HG02571 (cell line): ENCODE measurements around the gene GPM6B.

Source experiments
- ATAC-seq: cut with Tn5 transposase; IDR thresholded peaks from one replicate; pipeline ENCODE4 v1.9.1; 2021; ENCODE audit warnings: mild to moderate bottlenecking, moderate library complexity; ENCODE audit not compliant: unreplicated experiment

The GPM6B gene, protein sequence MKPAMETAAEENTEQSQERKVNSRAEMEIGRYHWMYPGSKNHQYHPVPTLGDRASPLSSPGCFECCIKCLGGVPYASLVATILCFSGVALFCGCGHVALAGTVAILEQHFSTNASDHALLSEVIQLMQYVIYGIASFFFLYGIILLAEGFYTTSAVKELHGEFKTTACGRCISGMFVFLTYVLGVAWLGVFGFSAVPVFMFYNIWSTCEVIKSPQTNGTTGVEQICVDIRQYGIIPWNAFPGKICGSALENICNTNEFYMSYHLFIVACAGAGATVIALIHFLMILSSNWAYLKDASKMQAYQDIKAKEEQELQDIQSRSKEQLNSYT

DNA sequence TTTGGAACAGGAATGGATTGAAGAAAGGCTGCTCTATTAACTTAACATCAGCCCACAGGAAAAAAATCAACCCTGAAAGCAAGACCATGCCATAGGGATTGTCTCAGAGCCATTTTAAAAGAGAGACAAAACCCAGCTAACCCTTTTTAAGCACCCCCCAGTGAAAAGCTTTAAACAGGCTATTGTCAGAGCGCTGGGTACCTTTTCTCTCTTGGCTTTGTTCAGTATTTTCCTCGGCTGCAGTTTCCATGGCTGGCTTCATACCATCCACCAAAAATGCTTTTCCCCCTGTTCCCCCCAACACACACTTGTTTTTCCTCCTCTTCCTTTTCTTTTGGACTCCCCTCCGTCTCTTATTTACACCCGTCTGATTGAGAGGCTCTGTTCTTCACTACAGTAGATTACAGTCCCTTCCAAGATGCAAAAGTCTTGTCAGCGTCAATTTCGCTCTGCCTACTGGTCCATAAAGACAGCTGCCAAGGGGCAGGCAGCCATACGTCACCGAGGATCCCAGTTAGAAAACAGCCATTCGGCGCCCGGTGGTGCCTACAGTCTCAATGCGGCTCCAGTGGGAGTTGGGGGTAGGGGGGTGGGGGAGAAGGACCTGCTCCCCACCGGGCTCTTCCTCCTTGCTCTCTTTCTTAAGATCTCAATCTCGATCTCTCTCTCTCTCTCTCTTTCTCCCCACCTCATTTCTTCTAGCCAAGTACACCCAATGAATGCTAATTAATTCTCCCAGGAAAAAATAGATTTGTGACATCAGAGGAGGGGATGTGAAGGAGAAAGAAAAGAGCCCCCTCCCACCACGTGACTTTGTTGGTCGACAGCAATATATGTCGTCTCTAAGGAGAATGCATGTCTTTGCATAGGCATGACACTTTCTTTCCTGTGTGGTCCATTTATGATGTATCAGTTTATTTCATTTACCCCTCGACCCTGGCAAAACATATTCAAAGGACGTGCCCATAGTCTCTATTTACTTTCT lies at the start of gene GPM6B:
Gene GPM6B, minus strand, starts transcription at position 451 of the 985 bp plus-strand sequence. Its CDS starts 189 bp downstream, at position 262.
- no peak for ATAC-seq

DNA sequence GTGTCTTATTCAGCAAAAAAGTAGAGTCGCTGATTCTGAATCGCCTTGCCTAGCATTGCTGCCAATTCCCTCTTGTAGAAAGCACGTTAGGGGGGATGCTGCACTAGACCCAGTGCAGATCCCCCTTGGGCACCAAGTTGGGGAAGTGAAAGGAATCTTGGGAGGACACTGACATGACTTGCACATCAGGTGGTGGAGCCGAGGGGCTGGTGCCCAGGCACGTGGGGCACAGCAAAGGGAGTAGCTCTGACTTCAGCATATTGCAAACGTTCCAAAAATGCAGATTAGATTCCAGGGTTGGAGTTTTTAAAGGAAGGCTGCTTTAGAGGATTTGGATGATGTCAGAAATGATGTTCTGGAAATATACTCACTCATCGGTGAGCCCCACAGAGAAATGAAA lies 47.4 kb upstream of the GPM6B start:
- ATAC-seq = no peak

DNA sequence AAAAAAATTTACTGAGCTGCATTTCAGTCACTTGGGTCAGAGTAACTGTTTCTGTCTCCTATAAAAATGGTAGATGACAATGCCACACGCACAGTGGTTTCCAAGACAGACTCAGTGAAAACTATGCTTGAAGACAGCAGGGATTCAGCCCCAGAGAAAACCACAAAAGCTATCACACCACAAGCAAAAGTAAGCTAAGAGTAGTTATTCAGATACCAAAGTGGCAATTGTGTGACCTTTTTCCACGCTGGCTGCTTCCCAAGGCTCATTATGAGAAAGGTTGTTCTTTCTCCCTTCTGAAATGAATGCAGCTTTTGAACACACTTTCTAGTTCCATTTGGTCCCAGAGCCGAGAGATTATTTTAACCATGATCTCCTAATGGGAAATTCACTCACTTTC lies 46.4 kb upstream of the GPM6B start:
- ATAC-seq = no peak

DNA sequence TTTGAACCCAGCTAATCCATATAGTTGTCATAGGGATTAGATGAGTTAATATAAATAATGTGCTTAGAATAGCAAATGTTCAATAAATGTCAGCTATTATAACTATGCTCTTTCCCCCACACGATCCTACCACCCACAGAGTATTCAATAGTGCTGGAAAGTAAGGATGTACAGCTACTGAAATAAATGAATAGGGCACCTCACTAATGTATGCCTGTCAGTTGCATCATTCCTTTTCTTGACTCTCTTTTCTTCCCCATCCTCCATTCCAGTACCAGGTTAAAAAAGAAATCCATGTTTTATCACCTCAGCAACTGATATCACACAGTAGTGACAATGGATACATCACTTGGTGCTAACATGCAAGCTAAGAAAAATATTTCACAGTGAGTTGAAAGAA lies 42.8 kb upstream of the GPM6B start:
- ATAC-seq = no peak

DNA sequence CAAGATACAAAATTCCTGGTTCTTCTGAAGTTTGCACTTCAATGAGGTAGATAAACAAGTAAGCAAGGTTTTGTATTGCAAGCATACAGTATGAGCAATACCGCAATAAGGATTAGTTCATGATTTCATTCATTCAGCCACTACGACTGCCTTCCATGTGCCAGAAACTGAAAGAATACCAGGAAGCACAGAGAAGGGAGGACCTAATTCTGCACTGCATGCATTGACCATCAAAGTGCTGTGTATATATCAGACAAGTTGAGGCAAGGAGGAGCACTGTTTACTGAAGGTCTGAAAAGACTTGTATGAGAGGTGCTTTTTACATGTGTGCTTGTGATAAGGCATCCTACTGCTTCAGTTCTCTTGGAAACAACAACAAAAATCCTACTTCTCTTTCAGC lies 40.9 kb upstream of the GPM6B start:
- no peak for ATAC-seq

DNA sequence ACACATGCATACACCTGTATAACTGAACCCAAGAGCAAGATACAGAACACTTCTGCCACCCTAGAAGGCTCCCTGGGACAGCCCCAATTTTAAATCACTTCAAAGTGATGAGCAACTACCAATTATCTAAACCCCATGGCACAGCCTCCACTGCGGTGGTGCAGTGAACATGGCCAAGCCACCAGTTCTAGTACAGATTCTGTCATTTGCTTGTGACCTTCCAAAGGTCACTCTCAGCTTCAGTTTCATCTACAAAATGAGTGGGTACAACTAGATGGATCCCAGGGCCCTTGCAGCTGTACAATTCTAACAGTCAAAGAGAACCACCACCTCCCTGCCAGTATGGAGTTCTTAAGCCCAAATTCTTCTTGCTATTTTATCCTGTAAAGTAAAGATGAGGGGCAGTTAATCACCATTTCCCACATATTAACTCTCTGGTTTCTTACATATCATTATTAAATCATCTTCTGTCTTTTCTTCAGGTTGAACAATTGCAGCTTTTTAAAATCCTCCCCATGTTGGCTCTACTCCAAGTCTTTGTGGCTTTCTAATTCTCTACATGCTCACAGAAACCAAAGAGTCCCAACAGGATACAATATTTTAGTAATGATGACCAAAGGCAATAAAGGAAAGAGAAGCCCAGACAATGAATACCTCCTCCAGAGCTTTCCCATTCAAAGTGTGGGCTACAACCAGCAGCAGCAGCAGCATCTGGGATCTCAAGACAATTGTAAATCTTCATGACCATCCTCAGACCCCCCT lies 39.0 kb upstream of the GPM6B start:
- ATAC-seq = no peak

DNA sequence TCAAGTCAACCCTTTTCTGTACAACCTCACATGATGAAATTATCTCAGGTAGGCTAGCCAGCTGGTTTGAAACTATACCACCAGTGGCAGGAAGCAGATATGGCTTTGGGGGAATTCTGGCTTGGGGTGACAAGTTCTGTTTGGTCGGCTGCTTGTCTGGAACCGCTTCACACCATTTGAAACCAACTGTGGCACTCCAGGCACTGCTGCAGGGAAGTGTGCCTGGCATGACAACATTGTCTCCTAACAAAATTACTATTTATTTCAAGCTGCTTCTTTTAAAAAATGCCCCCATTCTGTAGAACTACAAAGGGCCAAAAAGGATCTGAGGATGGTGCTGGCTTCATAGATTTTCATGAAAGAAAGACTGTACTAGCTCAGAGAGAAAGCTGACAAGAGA lies 37.1 kb upstream of the GPM6B start:
- no peak for ATAC-seq

DNA sequence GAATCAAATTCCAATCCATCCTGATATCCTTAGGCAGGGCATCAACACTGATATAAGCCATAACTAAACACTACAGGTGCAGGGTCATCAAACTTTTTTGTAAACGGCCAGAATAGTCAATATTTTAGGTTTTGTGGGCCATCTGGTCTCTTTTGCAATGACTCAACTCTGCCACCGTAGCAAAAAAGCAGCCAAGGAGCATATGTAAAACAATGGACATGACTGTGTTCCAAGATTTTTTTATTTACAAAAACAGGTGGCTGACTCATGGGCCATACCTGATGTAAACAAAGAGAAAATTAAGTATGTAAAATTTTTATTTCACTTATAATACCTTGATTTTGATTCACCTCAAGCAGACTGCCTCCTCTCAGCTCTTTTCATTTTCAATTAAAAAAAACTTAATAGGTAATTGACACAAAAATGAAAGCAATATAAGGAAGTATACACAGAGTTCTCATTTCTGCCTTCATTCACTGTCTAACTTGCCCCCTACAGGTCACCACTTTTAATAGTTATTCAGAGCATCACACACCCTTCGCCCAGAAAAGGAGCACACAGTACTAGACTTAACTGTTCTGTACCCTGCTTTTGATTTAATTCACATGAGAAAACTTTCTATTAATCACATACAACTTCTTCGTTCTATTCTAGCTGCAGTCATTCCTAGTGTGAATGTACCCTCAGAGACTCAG lies 35.3 kb upstream of the GPM6B start:
- no peak for ATAC-seq

DNA sequence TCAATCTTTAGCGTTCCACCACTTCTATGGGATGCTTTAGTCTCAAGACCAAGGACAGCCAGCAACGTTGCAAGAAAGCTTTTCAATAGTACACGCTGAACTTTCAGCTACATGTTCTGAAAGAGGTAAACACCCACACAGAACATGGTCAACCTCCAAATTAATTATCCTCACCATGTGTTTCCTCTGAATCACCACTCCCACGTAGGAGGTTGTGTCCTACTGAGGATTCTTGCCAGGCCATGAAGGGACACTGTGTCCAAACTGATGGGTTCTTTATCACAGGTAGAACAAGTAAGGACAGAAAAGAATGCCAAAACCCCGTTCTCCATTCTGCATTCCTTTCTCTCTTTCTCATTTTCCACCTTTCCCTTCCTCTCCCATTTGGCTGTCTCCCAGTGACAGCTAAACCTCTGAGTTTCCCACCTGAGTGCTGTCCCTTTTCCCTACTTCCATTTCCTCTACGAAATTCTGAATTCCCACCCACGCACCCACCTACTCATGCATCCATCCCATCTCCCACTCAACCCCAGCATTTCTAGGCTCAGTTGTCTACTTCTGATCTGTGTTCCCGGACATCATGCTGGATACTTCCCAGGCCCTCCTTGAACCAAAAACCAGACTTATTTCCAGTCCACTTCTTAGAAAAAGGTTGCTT lies 29.0 kb upstream of the GPM6B start:
- ATAC-seq = no peak

DNA sequence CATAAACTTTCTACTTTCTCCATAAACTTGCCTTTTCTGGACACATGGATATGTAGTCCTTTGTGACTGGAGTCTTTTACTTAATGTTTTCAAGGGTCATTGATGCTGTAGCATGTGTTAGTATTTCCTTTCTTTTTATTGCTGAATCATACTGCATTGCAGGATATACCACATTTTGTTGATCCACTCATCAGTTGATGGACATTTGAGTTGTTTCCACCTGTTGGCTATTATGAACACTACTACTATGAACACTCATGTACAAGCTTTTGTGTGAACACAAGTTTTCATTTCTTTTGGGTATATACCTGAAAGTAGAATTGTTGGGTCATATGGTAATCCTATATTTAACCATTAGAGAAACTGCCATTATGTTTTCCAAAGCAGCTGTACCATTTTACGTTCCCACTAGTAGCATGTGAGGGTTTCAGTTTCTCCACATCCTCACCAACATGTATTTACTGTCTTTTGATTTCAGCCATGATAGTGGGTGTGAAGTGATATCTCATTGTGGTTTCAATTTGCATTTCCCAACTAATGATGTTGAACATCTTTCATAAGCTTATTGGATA lies 26.3 kb upstream of the GPM6B start:
- no peak for ATAC-seq

DNA sequence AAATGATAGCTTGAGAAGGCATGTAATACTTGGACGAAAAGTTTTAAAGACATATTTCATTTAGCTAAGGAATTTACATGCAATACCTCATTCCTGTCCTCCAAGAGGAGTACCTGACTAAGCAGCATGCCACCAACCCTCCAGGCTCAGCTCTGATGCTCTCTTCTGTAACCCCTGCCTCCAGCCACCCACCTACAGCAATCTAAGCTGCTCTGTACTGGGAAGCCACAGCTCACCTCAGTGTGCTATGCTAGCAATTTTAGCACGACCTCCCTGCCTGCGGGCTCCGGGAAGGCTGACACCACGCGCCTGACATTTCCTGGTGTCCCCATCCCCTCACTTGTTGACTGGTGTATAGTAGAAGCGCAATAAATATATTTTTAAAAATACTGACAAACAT lies 23.2 kb upstream of the GPM6B start:
- no peak for ATAC-seq

DNA sequence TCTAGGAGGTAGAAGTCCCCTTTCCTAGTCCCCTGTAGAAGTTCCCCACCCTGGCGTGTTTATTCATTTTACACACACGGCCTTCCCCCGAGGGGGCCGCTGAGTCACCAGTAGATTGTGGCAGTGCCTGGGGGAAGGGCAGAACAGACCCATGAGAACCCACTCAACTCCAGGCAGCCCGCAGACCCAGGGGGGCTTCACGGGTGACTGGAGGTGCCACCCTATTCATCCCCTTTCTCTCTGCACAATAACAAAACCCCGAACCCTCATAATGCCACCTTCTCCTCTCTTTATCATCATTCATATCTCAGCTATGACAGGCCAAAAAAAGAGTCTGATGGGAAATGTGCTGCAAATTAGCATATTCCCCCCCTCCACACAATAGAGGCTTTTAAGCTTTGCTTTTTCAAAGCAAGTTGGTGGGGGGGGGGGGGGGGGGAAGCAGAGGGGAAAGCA lies 20.4 kb upstream of the GPM6B start:
- no peak for ATAC-seq

DNA sequence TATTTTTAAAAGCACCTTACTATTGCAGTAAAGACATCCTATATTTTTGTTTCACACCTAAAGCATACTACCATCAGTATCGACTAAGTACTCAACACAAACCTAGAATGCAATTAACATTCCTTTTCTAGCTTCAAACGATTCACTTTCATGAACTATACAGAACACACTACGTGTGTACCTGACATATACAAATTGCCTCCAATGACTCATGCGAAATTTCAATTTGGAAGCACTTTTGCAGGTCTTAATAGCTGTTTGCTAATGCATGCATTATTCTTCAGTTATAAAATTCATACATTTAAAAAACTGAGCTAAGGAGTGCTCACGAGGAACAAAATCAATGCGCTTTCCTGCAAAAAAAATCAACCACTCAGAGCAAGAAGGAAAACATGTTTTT lies 19.7 kb upstream of the GPM6B start:
- no peak for ATAC-seq

DNA sequence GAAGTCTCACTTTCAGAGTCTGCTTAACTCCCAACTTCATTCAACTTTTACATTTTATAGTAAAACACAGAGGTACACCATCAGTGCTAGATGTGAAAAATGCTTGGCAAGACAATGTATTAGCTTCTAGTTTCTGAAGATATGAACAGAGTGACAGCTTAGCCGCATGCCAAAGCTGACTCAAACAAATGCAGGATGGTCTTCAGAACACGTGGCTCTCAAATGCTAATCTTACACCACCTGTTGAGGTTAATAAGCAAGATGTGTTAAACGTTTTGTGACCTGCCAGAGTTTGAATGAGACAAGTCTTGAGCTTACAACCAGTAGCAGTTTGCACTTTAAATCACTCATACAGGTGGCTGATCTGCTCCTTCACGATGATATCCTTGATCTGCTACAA lies 18.9 kb upstream of the GPM6B start:
- ATAC-seq = no peak

DNA sequence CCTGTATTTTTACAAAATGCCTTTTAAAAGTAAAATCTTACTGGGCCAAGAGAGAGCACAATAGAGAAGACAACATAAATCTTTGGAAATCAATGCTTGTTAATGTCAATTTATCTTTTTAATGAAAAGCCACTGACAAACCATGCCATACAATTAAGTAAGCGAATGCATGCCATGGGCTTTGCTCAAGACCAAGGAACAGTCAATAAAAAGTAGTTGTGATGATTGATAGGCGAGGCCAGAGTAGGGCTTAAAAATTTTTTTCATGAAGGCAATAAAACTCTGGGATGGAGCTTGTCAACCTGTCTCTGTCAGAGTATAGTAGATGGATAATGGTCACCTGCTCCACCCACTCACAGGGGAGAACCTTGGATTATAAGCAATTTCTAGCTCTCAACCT lies 17.5 kb upstream of the GPM6B start:
- no peak for ATAC-seq

DNA sequence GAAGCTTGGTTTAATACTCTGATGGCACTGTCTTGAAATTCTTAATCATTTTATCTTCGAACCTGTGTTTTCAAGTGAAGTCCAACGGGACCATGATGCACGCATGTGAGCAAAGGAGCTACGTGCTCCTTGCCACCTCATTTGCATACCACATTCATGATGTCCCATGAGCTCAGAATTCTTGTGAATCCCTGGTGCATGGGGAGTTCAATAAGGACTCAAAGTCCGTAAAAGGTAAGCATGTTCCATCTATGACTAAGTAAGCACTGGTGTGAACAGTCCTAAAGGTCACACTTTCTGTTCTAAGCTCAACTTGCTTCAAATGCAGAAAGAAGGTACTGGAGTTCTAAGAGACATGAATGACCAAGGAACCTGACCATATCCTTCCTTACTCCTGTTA lies 13.1 kb upstream of the GPM6B start:
- ATAC-seq = no peak

DNA sequence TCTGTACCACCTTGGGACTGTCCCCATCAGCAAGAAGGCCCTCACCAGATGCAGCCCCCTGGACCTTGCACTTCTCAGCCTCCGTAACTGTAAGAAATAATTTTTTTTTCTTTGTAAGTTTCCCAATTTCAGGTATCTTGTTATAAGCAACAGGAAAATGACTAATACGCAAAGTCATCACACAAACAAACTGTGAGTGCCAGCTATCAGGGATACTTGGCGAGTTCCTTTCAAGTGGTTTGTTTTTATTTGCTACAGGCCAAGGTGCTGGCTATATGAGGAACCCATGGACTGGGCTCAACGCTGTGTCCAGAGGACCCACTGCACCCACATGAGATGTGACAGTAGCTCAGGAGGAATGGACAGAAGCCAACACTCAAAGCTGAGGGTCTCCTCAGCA lies 11.5 kb upstream of the GPM6B start:
- no peak for ATAC-seq

DNA sequence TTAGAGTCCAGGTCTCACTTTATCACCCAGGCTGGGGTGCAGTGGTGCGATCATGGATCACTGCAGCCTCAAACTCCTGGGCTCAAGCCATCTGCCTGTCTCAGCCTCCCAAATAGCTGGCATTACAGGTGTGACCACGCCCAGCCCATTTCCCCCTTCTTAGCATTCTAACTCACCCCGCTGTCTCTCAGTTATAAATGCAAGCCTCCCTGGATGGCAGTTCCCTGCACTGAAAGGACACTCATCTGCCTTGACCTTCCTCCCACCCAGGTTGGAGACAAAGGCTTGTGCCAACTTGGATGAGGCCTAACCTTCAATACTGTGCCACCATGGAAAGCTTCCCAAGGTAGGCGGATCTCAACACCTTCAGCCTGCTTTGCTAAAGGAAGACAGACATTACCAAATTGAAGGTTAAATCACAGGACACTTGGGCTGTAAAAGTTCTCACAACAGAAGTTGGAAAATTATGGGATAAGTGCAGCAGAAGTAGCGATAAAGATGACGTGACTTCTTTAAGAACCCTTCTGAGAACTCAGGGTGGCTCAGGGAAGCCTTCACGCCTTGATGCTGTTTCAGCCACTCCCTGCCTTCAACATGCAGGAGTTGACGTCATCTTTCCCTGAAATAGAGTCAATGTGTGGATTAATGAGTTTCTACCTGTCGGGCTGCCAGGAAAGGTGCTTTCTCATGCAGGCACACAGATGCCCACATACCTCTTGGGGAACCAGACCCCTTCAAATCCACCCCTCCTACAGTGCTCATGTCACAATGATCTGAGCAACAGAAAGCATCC lies 10.6 kb upstream of the GPM6B start:
- ATAC-seq = no peak

DNA sequence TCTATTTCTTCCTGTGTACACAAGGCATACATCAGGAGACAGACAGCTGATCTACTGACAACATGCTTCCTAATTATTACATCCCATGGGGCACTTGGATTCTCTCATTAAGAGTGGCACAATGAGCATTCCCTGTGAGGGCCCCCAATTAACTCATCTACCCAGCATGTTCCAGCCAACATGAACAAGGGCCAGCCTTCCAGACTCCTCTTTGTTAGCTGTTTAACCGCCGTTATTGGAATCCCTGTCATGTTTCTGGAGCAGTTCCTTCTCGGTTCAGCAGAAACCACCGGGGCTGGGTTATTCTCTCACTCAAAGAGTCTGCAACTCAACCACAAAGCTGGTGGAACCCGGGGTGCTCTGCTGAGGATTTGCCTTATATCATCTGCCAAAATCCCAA lies 9.9 kb upstream of the GPM6B start:
- ATAC-seq = no peak
